GM12891 (cell line): ENCODE results near the gene KCP.

Experiments used
- PAX5 ChIP-seq: IDR thresholded peaks from 2 replicates; pipeline ENCODE4 v1.6.1; 2011; ENCODE audit warnings: low read length, moderate library complexity, mild to moderate bottlenecking; ENCODE audit not compliant: insufficient read depth, severe bottlenecking
- POLR2A ChIP-seq: IDR thresholded peaks from 2 replicates; pipeline ENCODE4 v1.6.1; 2011; ENCODE audit warnings: low read depth, low read length, control low read depth
- TAF1 ChIP-seq: IDR thresholded peaks from 2 replicates; pipeline ENCODE4 v1.6.1; 2011; ENCODE audit warnings: low read depth, low read length, control low read depth

DNA sequence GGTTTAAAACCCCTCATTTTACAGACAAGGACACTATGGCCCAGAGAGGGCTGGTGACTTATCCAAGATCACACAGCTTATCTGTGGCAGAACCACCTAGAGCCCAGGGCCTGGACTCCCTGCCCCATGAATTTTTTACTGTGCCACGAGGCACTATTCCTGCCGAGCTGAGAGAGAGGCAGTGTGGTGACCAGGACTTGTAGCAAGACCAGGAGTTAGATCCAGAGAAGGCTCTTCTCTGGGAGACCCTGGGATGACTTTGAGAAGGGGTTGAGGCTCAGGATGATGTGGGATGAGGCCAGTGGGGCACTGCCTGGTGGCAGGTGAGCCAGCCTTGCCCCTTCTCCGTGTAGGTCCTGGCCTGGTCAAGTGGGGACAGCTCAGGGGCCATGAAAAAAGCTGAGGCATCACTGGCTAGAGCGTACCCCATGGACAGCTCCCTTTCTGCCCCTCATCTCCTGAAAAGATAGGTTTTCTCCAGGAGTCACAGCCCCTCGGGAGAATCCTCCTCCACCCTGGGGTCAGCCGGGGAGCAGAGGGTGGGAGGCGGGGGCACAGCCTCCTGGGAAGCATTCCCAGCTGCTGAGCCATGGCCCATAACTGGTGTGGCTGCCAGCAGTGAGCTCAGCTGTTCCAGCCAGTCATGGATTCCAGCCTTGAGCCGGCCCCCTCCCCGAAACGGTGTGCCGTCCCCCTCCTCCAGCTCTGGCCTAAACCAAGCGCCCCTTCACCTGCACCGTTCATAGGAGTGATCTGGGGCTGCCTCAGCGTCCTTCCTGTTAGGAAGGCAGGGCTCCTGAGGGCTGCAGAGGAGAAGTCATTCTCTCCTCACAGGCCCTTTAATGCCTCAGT is 74.5 kb downstream of the KCP start:
- TF ChIP-seq PAX5 (no peak), TAF1 (no peak), POLR2A (no peak)
